NCI-H524 treated with DMSO at 0.1 percent for 48 hours (cell line): ENCODE measurements around the gene HRAS.

Source experiments
- DNase-seq: peaks from one replicate; lab custom pipeline; 2025; lab: John Stamatoyannopoulos, UW

Gene HRAS

GRCh38 chr11:507727-508515, 27.5 kb downstream of the HRAS start:
- DNase-seq = no peak

GRCh38 chr11:506995-507726, 28.2 kb downstream of the HRAS start, which contains the start of gene RNH1:
TSS of gene RNH1 (minus strand) at chr11:507242. CDS start at chr11:502162, 5,080 bp downstream.
- peak; percentile 30 for DNase-seq

GRCh38 chr11:506238-506994, 29.0 kb downstream of the HRAS start:
- DNase-seq = peak; percentile 62

GRCh38 chr11:504994-505344, 30.4 kb downstream of the HRAS start:
- no peak for DNase-seq

GRCh38 chr11:504053-504993, 31.1 kb downstream of the HRAS start:
- DNase-seq = no peak

GRCh38 chr11:503179-503981, 32.0 kb downstream of the HRAS start:
- no peak for DNase-seq

GRCh38 chr11:502288-503178, 32.8 kb downstream of the HRAS start:
- DNase-seq = no peak

GRCh38 chr11:501683-502287, 33.6 kb downstream of the HRAS start:
- no peak for DNase-seq

GRCh38 chr11:501001-501682, 34.2 kb downstream of the HRAS start:
- DNase-seq = no peak

- DNase-seq = no peak
Measured at GRCh38 chr11:499201-500076, 35.9 kb downstream of the HRAS start.

GRCh38 chr11:498297-499181, 36.8 kb downstream of the HRAS start:
- DNase-seq = no peak

GRCh38 chr11:497565-498296, 37.6 kb downstream of the HRAS start:
- no peak for DNase-seq

- no peak for DNase-seq
Measured at GRCh38 chr11:496834-497564, 38.4 kb downstream of the HRAS start.

GRCh38 chr11:495537-495931, 39.8 kb downstream of the HRAS start:
- DNase-seq = no peak
